ENCODE data around the gene GRAMD1B.

GRCh38 chr11:123559523-123559955, 129.5 kb downstream of the GRAMD1B start:
- TF ChIP-seq, protein P1, sequence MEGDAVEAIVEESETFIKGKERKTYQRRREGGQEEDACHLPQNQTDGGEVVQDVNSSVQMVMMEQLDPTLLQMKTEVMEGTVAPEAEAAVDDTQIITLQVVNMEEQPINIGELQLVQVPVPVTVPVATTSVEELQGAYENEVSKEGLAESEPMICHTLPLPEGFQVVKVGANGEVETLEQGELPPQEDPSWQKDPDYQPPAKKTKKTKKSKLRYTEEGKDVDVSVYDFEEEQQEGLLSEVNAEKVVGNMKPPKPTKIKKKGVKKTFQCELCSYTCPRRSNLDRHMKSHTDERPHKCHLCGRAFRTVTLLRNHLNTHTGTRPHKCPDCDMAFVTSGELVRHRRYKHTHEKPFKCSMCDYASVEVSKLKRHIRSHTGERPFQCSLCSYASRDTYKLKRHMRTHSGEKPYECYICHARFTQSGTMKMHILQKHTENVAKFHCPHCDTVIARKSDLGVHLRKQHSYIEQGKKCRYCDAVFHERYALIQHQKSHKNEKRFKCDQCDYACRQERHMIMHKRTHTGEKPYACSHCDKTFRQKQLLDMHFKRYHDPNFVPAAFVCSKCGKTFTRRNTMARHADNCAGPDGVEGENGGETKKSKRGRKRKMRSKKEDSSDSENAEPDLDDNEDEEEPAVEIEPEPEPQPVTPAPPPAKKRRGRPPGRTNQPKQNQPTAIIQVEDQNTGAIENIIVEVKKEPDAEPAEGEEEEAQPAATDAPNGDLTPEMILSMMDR (IDR thresholded peaks at IDR 0.05): no peak
- TF ChIP-seq EZH2 (IDR thresholded peaks at IDR 0.05; ENCODE audit: borderline replicate concordance, insufficient read depth, low read depth, low read length, poor library complexity, severe bottlenecking): no peak
